Activated CD4-positive, alpha-beta memory T cell treated with anti-CD3 and anti-CD28 coated beads, Interleukin-2, amount 10 ng/mL, durations not matched to agents 7 days and 5 days (primary cell): ENCODE results near the gene CYP4F2. TPM values are rescaled to one million over a fixed set of nuclear protein-coding genes. Genes with fewer than 3 reads are reported as not detected.
A peak's percentile ranks its signal among the peaks of the same experiment; 100 is the strongest.
"Not testable (repeated sequence)": the region's sequence is repeated elsewhere in the genome, so short reads cannot be mapped to it uniquely, and the experiment has no call there.

ENCODE experiments used
- CTCF ChIA-PET: fragments of 350-600 bp; sonication (Branson Sonifier 250); formaldehyde crosslinking; loops from one replicate; lab custom pipeline; 2021; ENCODE audit warnings: antibody characterized with exemption, inconsistent platforms; lab: Charles Lee
- POLR2A ChIA-PET: fragments of 350-600 bp; sonication (Branson Sonifier 250); formaldehyde crosslinking; loops from one replicate; lab custom pipeline; 2021; ENCODE audit warnings: antibody characterized with exemption; lab: Charles Lee
- DNase-seq: peaks from one replicate; pipeline ENCODE4 v3.0.0-alpha.2; 2020
- H3K27ac Mint-ChIP-seq: one replicate; pipeline ENCODE4 v1.8.0; 2021; ENCODE audit warnings: mild to moderate bottlenecking, mixed read lengths
- H3K27me3 Mint-ChIP-seq: one replicate; pipeline ENCODE4 v1.8.0; 2021; ENCODE audit warnings: mixed read lengths
- H3K36me3 Mint-ChIP-seq: one replicate; pipeline ENCODE4 v1.8.0; 2021; ENCODE audit warnings: low read depth, mixed read lengths
- H3K4me1 Mint-ChIP-seq: one replicate; pipeline ENCODE4 v1.8.0; 2021; ENCODE audit warnings: mixed read lengths
- H3K4me3 Mint-ChIP-seq: one replicate; pipeline ENCODE4 v1.8.0; 2021; ENCODE audit warnings: mild to moderate bottlenecking, mixed read lengths
- H3K9me3 Mint-ChIP-seq: one replicate; pipeline ENCODE4 v1.8.0; 2021; ENCODE audit warnings: mixed read lengths
- total RNA-seq, 2 experiments: library from RNA; stranded (reverse); gene quantifications; one replicate each; pipeline ENCODE4 v1.2.3, GENCODE V29; 2021

Gene CYP4F2
- total RNA-seq, 2 experiments from 2014 or later, result not detected

DNA sequence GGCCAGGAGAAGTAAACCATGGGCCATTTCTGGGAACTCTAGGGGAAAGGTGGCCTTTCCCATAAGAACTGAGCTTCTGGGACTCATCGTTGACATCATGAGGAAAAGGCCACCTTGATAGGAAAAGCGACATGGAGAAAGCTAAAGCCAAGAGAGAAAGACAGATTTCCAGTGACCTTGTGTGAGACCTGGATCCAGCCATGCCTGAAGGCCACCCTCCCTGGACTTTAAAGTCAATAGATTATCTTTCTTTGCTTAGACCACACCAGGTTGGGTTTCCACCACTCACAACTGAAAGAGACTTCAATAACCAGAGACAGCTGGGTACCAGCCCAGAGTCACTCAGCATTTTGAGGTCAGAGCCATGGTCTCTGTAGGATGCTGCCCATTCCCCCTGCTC, 3.5 kb downstream of the CYP4F2 start:
- Mint-ChIP-seq H3K36me3 (no peaks in the 10 kb centered on the region), H3K27me3 (peaks cover 4% of the 10 kb centered on the region), H3K27ac (no peak overlapping the region), H3K9me3 (no peaks in the 10 kb centered on the region), H3K4me1 (no peaks in the 10 kb centered on the region), H3K4me3 (no peak overlapping the region)
- CTCF ChIA-PET, result no interaction called here
- no peak for DNase-seq
- POLR2A ChIA-PET, result no interaction called here

DNA sequence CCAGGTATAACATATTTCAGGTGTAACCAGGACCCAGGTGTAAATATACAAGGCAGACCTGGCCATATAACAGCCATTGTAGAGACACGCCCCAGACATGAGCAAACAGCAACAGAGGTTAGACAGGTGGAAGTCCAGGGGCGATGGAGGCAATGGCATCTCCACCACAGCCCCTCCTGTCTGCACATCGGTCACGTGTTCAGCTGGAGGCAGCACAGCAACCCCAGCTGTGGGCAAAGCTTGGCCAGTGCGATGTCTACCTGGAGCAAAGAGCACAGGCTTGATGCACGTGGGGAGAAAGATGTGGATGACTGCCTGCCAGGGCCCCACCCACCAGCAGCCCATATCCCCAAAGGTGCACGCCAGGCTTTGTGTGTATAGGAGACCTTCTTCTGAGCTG, 4.4 kb downstream of the CYP4F2 start:
- CTCF ChIA-PET, result no interaction called here
- H3K4me1 Mint-ChIP-seq, result no peaks in the 10 kb centered on the region
- H3K27ac Mint-ChIP-seq, result no peak overlapping the region
- peaks cover 2% of the 10 kb centered on the region for H3K27me3 Mint-ChIP-seq
- no peaks in the 10 kb centered on the region for H3K9me3 Mint-ChIP-seq
- no peaks in the 10 kb centered on the region for H3K36me3 Mint-ChIP-seq
- POLR2A ChIA-PET, result no interaction called here
- H3K4me3 Mint-ChIP-seq, result no peak overlapping the region
- DNase-seq, result no peak

DNA sequence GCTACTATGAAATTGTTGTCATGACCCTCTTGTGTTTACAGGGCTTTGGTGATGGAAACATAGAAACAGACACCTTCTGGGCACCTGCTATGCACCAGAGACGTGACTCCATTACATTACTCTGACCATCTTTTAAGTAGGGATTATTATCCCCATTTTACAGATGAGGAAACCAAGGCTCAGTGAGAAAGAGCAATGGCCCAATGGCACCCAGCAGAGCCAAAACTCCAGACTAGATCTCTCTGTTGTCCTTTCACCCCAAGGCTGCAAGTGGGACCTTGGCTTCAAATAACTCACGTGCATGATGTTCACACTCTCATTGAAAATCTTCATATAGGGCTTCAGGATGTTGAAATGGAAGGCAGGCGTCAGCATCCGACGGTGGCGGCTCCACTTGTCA, 5.9 kb downstream of the CYP4F2 start:
- H3K36me3 Mint-ChIP-seq, result no peaks in the 10 kb centered on the region
- ChIA-PET POLR2A (no interaction called here), CTCF (no interaction called here)
- H3K27ac Mint-ChIP-seq, result no peak overlapping the region
- DNase-seq, result no peak
- no peaks in the 10 kb centered on the region for H3K4me1 Mint-ChIP-seq
- H3K27me3 Mint-ChIP-seq, result no peaks in the 10 kb centered on the region
- no peaks in the 10 kb centered on the region for H3K9me3 Mint-ChIP-seq
- H3K4me3 Mint-ChIP-seq, result no peak overlapping the region

DNA sequence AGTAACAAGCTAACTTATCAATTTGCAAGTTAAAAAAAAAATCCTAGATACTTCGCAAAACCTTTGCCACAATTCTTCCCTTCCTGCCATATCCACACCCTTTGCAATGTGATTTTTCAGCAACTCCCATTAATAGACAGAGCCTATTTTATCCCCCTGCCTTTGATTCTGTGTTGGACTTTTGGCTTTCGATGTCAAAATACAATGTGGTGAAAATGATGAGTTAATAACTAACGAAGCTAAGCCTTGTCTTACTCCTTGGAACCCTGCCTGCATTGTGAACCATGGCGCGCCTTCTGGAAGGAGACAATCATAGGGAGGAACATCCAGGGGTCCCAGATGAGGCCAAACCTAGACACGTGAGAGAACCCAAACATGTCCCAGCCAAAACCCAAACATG, 6.4 kb downstream of the CYP4F2 start:
- Mint-ChIP-seq H3K27ac (no peak overlapping the region), H3K27me3 (no peaks in the 10 kb centered on the region), H3K4me1 (no peaks in the 10 kb centered on the region), H3K9me3 (no peaks in the 10 kb centered on the region), H3K36me3 (no peaks in the 10 kb centered on the region), H3K4me3 (no peak overlapping the region)
- POLR2A ChIA-PET, result no interaction called here
- DNase-seq, result no peak
- CTCF ChIA-PET, result no interaction called here

DNA sequence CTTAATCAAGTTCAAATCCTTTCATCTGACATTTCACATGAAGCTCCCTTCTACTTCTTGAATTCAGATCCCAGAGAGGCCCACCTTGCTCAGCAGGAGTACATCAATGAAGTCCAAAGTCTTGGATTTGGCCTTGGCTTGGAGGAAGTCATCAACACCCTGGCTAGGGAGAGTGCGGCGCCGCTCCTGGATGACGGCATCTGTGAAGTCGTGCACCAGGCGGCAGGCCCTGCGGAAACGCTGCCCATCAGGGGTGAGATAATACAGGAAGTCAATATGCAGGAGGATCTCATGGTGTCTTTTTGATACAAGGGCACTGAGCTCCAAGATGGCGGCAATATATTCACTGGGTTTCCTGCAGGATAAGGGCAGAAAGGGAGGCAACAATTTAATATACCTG, 8.5 kb downstream of the CYP4F2 start:
- H3K36me3 Mint-ChIP-seq, H3K4me1 Mint-ChIP-seq, H3K27me3 Mint-ChIP-seq, H3K4me3 Mint-ChIP-seq, CTCF ChIA-PET, DNase-seq, H3K9me3 Mint-ChIP-seq, POLR2A ChIA-PET, H3K27ac Mint-ChIP-seq: not testable (repeated sequence)

DNA sequence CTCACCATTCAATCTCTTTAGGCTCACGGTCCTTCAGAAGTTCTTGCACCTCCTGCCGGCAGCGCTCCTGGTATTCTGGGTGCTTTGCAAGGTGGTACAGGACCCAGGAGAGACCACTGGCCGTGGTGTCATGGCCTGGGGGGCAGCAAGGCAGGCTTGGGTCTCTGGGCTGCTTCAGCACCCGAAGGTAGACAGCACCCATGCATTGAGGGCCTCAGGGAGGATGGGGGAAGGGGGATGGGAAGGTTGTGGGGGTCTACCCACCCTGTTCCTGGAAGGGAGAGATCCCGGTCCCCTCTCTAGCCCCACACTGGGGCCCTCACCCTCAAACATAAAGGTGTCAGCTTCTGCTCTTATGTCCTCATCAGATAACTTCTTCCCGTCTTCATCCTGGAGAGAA, 12.0 kb downstream of the CYP4F2 start:
- POLR2A ChIA-PET, result no interaction called here
- CTCF ChIA-PET, result no interaction called here
- no peaks in the 10 kb centered on the region for H3K4me1 Mint-ChIP-seq
- H3K36me3 Mint-ChIP-seq, result no peaks in the 10 kb centered on the region
- H3K4me3 Mint-ChIP-seq, result no peak overlapping the region
- DNase-seq, result no peak
- no peaks in the 10 kb centered on the region for H3K9me3 Mint-ChIP-seq
- H3K27me3 Mint-ChIP-seq, result peaks cover 15% of the 10 kb centered on the region
- no peak overlapping the region for H3K27ac Mint-ChIP-seq

DNA sequence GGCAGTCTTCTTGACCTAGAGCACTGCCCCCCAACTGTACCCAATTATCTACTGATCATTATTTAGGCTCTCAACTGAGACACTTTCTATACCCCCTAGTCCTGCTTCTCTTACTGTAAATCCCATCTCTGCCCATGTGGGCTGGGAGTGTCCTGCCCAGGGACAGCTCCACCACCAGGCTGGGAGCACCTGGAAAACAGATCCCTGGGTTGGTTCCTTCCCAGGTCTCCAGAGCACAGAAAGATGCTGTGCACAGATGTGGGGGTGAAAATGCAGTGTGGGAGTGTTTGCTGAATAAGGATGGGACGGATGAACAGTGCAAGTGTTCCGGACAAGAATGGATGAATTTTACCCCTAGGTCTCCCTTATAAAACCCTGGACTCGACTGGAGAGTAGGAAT, 12.7 kb downstream of the CYP4F2 start:
- no peak overlapping the region for H3K27ac Mint-ChIP-seq
- POLR2A ChIA-PET, result no interaction called here
- CTCF ChIA-PET, result no interaction called here

DNA sequence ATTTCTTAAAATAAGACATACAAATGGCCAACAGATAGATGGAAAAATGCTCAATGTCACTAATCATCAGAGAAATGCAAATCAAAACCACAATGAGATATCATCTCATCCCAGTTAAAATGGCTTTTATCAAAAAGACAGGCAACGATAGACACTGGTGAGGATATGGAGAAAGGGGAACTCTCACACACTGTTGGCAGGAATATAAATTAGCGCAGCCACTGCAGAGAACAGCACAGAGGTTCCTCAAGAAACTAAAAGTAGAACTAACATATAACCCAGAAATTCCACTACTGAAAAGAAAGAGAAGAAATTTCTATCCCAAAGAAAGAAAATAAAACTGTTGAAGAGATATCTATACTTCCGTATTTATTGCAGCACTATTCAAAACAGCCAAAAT, 14.5 kb downstream of the CYP4F2 start:
- H3K36me3 Mint-ChIP-seq, DNase-seq, H3K9me3 Mint-ChIP-seq, CTCF ChIA-PET, H3K4me1 Mint-ChIP-seq, H3K4me3 Mint-ChIP-seq, H3K27ac Mint-ChIP-seq, POLR2A ChIA-PET: not testable (repeated sequence)
- peaks cover 17% of the 10 kb centered on the region for H3K27me3 Mint-ChIP-seq

More for the DNA sequence above, 12.7 kb downstream of the CYP4F2 start:
- H3K9me3 Mint-ChIP-seq, result no peaks in the 10 kb centered on the region
- H3K4me1 Mint-ChIP-seq, result no peaks in the 10 kb centered on the region
- no peak overlapping the region for H3K4me3 Mint-ChIP-seq
- DNase-seq, result no peak
- H3K36me3 Mint-ChIP-seq, result no peaks in the 10 kb centered on the region
- H3K27me3 Mint-ChIP-seq, result peaks cover 17% of the 10 kb centered on the region

DNA sequence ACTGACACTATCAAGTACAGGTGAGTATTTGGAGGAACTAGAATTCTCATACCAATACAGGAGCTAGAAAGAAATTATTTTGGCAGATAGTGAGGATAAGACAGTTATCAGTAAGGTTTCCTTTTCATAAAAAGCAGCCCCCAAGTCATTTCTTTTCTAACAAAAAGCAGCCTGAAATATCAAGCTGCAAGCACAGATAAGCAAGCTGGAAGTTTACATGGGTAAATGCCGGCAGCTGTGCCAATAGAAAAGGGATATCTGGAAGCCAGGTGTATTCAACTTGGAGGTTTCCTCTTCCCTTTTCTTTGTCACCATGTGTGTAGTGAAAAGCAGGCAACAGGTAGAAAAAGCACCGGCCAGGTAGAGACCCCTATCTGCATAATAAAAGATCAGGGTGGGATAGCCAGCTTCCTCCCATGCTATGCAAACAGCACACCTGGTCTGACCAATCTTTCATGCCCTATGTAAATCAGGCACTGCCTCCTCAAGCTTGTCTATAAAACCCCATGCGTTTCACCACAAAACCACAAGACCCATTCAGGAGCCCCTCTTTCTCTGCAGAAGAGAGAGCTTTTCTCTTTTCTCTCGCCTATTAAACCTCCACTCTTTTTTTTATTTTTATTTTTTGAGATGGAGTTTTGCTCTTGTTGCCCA, 22.9 kb downstream of the CYP4F2 start:
- Mint-ChIP-seq H3K27ac (no peak overlapping the region), H3K36me3 (no peaks in the 10 kb centered on the region), H3K4me1 (peaks cover 4% of the 10 kb centered on the region), H3K4me3 (no peak overlapping the region), H3K9me3 (no peaks in the 10 kb centered on the region), H3K27me3 (peaks cover 23% of the 10 kb centered on the region)
- no peak for DNase-seq
- ChIA-PET POLR2A (no interaction called here), CTCF (no interaction called here)

DNA sequence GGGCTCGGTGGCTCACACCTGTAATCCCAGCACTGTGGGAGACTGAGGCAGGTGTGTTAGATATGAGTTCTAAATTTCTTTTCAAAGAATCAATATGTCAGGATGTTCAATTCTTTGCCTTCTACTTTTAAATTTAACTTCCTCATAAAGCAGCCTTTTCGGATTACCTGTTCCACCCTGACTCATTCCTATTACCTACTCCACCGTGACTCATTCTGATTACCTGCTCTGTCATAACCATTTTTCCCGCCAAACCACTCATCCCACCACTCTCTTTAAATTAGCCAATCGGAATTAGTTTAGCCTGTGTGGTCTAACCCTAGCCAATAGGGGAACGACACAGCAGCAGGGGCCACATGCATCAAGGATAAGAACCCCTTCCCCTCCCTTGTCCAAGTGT, 24.1 kb downstream of the CYP4F2 start:
- peaks cover 23% of the 10 kb centered on the region for H3K27me3 Mint-ChIP-seq
- POLR2A ChIA-PET, H3K9me3 Mint-ChIP-seq, H3K4me1 Mint-ChIP-seq, CTCF ChIA-PET, H3K4me3 Mint-ChIP-seq, H3K27ac Mint-ChIP-seq, H3K36me3 Mint-ChIP-seq, DNase-seq: not testable (repeated sequence)

DNA sequence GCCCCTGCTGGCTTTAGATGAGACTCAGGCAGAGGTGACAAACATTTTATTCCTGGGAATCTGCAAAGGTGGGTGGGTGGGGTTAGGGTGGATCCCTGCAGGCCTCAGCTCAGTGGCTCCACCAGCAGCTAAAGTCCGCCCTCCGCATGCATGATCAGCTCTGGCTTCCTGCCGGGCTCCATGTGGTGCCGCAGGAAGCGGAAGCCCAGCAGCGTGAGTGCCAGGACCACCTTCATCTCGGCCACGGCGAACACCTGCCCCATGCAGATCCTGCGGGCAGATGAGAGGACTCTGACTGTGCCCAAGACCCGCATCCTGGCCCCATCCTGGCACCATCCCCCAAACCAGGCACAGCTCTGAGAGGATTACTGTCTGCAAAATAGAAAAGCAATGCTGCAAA, 26.3 kb downstream of the CYP4F2 start:
- no peak overlapping the region for H3K27ac Mint-ChIP-seq
- no peak for DNase-seq
- no peaks in the 10 kb centered on the region for H3K36me3 Mint-ChIP-seq
- H3K9me3 Mint-ChIP-seq, result no peaks in the 10 kb centered on the region
- H3K4me3 Mint-ChIP-seq, result no peak overlapping the region
- POLR2A ChIA-PET, result interaction anchor here (0.7 kb wide), 1 partner anchor 35 kb away, joined by 3 read pairs; no protein-coding TSS in a partner anchor
- CTCF ChIA-PET, result interaction anchor here (1.0 kb wide), 1 partner anchor 242 kb away, joined by 4 read pairs; no protein-coding TSS in a partner anchor
- peaks cover 4% of the 10 kb centered on the region for H3K4me1 Mint-ChIP-seq
- peaks cover 22% of the 10 kb centered on the region for H3K27me3 Mint-ChIP-seq

DNA sequence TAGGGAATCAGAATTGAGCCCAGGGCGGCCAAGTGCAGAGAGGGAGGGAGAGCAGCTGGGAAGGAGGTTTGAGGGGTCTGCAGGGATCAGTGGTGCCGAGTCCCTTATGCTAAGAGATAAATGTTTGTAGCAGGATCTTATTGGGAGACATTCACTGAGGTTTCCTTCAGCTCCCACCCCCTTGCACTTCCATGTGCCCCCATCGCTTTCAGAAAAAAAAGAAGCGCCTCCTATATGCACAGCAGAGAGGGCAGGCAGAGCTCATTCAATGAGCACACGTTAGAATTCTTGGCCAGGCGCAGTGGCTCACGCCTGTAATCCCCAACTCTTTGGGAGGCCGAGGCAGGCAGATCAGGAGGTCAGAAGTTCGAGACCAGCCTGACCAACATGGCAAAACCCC, 28.0 kb downstream of the CYP4F2 start:
- Mint-ChIP-seq H3K4me1 (peaks cover 4% of the 10 kb centered on the region), H3K27me3 (peaks cover 12% of the 10 kb centered on the region), H3K27ac (no peak overlapping the region), H3K9me3 (no peaks in the 10 kb centered on the region), H3K36me3 (no peaks in the 10 kb centered on the region), H3K4me3 (no peak overlapping the region)
- no peak for DNase-seq
- CTCF ChIA-PET, result interaction anchor here (0.7 to 1.3 kb wide), 2 partner anchors 12 to 240 kb away, joined by 3 read pairs; no protein-coding TSS in a partner anchor
- POLR2A ChIA-PET, result no interaction called here

DNA sequence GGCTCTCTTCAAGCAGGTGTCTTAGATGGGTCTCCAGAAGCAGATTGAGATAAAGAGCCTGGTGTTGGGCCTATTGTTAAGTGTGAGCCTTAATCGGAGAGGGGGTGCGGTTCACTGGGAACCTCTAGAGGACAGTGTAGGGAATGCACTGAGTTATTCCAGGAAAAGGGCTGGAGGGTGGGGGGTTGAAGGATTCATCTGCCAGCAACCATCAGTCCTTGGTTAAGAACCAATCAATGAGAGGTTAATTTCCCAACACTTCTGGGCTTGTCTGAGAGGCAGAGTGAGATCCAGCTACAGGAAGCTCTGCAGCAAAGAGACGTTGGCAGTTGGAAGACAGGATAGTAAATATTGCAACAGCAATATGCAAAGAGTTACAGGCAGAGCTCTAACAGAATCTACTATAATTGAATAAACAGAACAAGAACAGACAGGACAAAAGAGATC, 28.7 kb downstream of the CYP4F2 start:
- H3K4me3 Mint-ChIP-seq, result no peak overlapping the region
- H3K4me1 Mint-ChIP-seq, result peaks cover 4% of the 10 kb centered on the region
- peak; percentile 40 for DNase-seq
- CTCF ChIA-PET, result interaction anchor here (0.7 to 1.3 kb wide), 2 partner anchors 12 to 239 kb away, joined by 3 read pairs; no protein-coding TSS in a partner anchor
- peaks cover 11% of the 10 kb centered on the region for H3K27me3 Mint-ChIP-seq
- no peak overlapping the region for H3K27ac Mint-ChIP-seq
- POLR2A ChIA-PET, result no interaction called here
- H3K36me3 Mint-ChIP-seq, result no peaks in the 10 kb centered on the region
- H3K9me3 Mint-ChIP-seq, result no peaks in the 10 kb centered on the region

DNA sequence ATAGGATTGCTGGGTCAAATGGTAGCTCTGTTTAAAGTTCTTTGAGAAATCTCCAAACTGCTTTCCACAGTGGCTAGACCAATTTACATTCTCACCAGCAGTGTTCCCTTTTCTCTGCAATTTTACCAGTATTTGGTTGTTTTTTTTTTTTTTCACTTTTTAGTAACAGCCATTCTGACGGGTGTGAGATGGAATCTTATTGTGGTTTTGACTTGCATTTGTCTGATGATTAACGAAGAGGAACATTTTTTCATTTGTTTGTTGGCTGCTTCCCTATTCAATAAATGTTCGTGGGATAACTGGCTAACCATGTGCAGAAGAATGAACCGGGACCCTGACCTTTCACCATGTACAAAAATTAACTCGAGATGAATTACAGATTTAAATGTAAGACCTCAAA, 31.2 kb downstream of the CYP4F2 start:
- ChIA-PET CTCF (no interaction called here), POLR2A (no interaction called here)
- H3K27ac Mint-ChIP-seq, result no peak overlapping the region
- peaks cover 3% of the 10 kb centered on the region for H3K27me3 Mint-ChIP-seq
- H3K9me3 Mint-ChIP-seq, result no peaks in the 10 kb centered on the region
- no peaks in the 10 kb centered on the region for H3K36me3 Mint-ChIP-seq
- no peak overlapping the region for H3K4me3 Mint-ChIP-seq
- DNase-seq, result no peak
- H3K4me1 Mint-ChIP-seq, result peaks cover 3% of the 10 kb centered on the region
